ENCODE results near the gene RGSL1. TPM values are rescaled to one million over a fixed set of nuclear protein-coding genes. Genes with fewer than 3 reads are reported as not detected.

RGSL1 gene
- total and polyA plus RNA-seq, 2 of the 8 experiments (the other 6 are each of a cell fraction or from before 2014, with no cell fraction given): not detected

- Histone ChIP-seq H3K4me1 (replicated peaks in 1 of 4; ENCODE audit: control insufficient read depth in 3 of 4, insufficient read depth in 4 of 4, low read length in 3 of 4) (no peaks in the 10 kb centered on the region), H2AK5ac (ENCODE audit: low read depth, low read length) (no peak overlapping the region), H3K23me2 (ENCODE audit: low read depth, low read length) (no peaks in the 10 kb centered on the region), H3K9ac (replicated peaks in 1 of 4; ENCODE audit: extremely low read depth in 1 of 4, low read depth in 3 of 4, low read length in 3 of 4) (no peak overlapping the region), H3K14ac (ENCODE audit: insufficient read length) (no peak overlapping the region), H2BK12ac (ENCODE audit: low read depth, low read length) (no peak overlapping the region), H3K27me3 (replicated peaks in 1 of 4; ENCODE audit: control insufficient read depth in 3 of 4, extremely low read depth in 1 of 4, insufficient read depth in 3 of 4, low read length in 3 of 4) (no peaks in the 10 kb centered on the region), H4K20me1 (replicated peaks in 1 of 2; ENCODE audit: control insufficient read depth in 1 of 2, insufficient read depth in 2 of 2, low read length in 2 of 2) (no peaks in the 10 kb centered on the region), H3K56ac (replicated peaks; ENCODE audit: insufficient read length, low read depth, low read length) (no peak overlapping the region), H3K79me2 (ENCODE audit: control insufficient read depth in 1 of 2, insufficient read depth in 2 of 2, low read length in 2 of 2) (no peaks in the 10 kb centered on the region), H4K8ac (ENCODE audit: extremely low read depth, insufficient read depth, low read length) (no peak overlapping the region), H4K5ac (ENCODE audit: insufficient read length, low read depth, low read length) (no peak overlapping the region), H2BK5ac (ENCODE audit: low read depth, low read length) (no peak overlapping the region), H3K79me1 (ENCODE audit: low read depth, low read length) (no peaks in the 10 kb centered on the region), H2BK15ac (ENCODE audit: low read length) (no peak overlapping the region), H3K4ac (replicated peaks; ENCODE audit: insufficient read length, low read depth, low read length) (no peak overlapping the region), H3K18ac (ENCODE audit: extremely low read depth, low read length) (no peak overlapping the region), H3K36me3 (ENCODE audit: control insufficient read depth in 2 of 4, insufficient read depth in 4 of 4, low read length in 3 of 4) (no peaks in the 10 kb centered on the region), H4K91ac (replicated peaks; ENCODE audit: insufficient read length, low read length) (no peak overlapping the region), H2BK20ac (ENCODE audit: low read length) (no peak overlapping the region), H3K4me3 (ENCODE audit: extremely low read depth in 1 of 4, insufficient read depth in 2 of 4, low read depth in 3 of 4, low read length in 4 of 4) (no peak overlapping the region), H3K9me3 (ENCODE audit: insufficient read depth in 2 of 2, low read depth in 1 of 2, low read length in 1 of 2) (no peaks in the 10 kb centered on the region), H2AFZ (ENCODE audit: low read length) (no peak overlapping the region), H2BK120ac (replicated peaks; ENCODE audit: low read depth, low read length) (no peak overlapping the region), H3K27ac (ENCODE audit: low read depth, low read length) (no peak overlapping the region), H3K23ac (ENCODE audit: insufficient read length) (no peak overlapping the region), H3K4me2 (ENCODE audit: insufficient read depth in 1 of 2, low read depth in 2 of 2, low read length in 2 of 2) (no peak overlapping the region)
- TF ChIP-seq KDM5A (IDR thresholded peaks at IDR 0.05; ENCODE audit: low read length): no peak
- TF ChIP-seq SRF (IDR thresholded peaks at IDR 0.05; ENCODE audit: low read depth, low read length): no peak
- no peak for TF ChIP-seq CBX5 (IDR thresholded peaks at IDR 0.05; ENCODE audit: low read depth, low read length)
- no peak for TF ChIP-seq CHD1 (IDR thresholded peaks at IDR 0.05; ENCODE audit: low read depth, low read length)
- no peak for TF ChIP-seq ATF3 (IDR thresholded peaks at IDR 0.05; ENCODE audit: insufficient read depth, low read depth, low read length)
- FAIRE-seq: no peak
- 85% methylated on average over 4 of the region's 4 CpGs; no CpG with 5 or more reads in 1 of the 2 experiments for WGBS, 2 experiments (ENCODE audit: extremely low coverage in 1 of 2, insufficient coverage in 1 of 2, insufficient read length in 1 of 2, insufficient replicate concordance in 2 of 2, low coverage in 1 of 2, low lambda C conversion rate in 2 of 2, missing lambda C conversion rate in 1 of 2)
- POLR2A ChIA-PET (ENCODE audit: partially characterized antibody): no interaction called here
- CTCF ChIA-PET (ENCODE audit: partially characterized antibody): interaction anchor here (0.6 to 1.0 kb wide), 2 partner anchors 40 to 630 kb away, joined by 3 to 5 read pairs; no protein-coding TSS in a partner anchor
- no peak for DNase-seq (ENCODE audit: low read depth in 1 of 2, low spot score in 2 of 2)
These were observed 111.5 kb downstream of the RGSL1 start for GRCh38 chr1:182561456-182561855.

Measured in H1 (cell line).